C1 segment of cervical spinal cord (tissue), 14 donors: Measurements from ENCODE around the gene BRD4.
"Not testable (repeated sequence)": the region's sequence is repeated elsewhere in the genome, so short reads cannot be mapped to it uniquely, and the experiment has no call there.

Experiments used
- DNase-seq, 14 donors: peaks; one replicate each; lab custom pipeline; 2025; lab: John Stamatoyannopoulos, UW

Gene BRD4

DNA sequence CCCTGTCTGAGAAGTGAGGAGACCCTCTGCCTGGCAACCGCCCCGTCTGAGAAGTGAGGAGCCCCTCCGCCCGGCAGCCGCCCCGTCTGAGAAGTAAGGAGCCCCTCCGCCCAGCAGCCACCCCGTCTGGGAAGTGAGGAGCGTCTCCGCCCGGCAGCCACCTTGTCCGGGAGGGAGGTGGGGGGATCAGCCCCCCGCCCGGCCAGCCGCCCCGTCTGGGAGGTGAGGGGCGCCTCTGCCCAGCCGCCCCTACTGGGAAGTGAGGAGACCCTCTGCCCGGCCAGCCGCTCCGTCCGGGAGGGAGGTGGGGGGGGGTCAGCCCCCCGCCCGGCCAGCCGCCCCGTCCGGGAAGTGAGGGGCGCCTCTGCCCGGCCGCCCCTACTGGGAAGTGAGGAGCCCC, 30.7 kb upstream of the BRD4 start:
- not testable (repeated sequence) for DNase-seq

DNA sequence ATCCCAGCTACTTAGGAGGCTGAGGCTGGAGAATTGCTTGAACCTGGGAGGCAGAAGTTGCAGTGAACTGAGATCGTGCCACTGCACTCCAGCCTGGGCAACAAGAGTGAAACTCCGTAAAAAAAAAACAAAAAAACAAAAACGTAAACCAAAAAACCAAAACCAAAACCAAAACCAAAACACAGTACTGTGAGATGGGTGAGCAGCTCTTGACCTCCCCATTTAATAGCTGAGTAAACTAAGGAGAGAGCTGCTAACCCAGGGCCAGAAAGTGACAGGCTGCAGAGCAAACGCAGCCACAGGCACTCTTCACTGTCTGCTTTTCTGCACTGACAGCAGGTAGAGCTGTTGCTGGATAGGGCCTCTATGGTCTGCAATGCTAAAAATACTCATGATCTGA, 27.7 kb upstream of the BRD4 start:
- not testable (repeated sequence) for DNase-seq

DNA sequence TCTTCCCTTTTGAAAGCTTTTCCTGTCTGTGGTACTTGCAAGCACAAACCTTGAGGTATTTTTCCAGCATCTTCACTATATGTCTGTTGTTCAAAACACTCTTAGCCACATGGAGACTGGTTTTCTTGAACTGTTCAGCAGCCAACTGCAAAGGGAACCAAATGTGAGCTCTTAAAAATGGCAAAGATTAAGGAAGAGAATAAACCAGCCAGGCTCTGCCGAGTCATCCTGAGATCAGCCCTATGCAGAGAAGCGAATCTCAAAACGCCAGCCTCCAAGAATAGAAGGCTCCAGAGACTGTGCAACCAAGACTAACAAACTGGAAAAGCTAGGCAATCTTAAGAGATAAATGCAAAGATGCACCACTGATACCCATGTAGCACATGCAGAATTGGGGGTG, 26.6 kb upstream of the BRD4 start:
- no peak for DNase-seq

DNA sequence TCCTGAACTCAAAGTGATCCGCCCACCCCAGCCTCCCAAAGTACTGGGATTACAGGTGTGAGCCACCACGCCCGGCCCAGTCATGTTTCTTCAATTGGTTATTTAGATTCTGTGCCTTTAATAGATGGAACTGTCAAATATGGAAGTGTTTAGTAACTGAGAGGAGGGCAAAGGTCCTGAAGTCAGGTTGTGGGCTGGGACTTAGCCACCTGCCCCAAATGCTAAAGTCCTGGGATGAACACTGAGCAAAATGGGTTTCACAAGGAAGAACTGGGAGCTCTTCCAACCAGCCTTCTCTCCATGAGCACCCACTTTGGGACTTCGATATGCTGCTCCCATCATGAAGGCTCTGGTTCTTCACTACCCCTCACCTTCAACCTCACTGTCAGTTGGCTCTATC, 25.6 kb upstream of the BRD4 start:
- no peak for DNase-seq

DNA sequence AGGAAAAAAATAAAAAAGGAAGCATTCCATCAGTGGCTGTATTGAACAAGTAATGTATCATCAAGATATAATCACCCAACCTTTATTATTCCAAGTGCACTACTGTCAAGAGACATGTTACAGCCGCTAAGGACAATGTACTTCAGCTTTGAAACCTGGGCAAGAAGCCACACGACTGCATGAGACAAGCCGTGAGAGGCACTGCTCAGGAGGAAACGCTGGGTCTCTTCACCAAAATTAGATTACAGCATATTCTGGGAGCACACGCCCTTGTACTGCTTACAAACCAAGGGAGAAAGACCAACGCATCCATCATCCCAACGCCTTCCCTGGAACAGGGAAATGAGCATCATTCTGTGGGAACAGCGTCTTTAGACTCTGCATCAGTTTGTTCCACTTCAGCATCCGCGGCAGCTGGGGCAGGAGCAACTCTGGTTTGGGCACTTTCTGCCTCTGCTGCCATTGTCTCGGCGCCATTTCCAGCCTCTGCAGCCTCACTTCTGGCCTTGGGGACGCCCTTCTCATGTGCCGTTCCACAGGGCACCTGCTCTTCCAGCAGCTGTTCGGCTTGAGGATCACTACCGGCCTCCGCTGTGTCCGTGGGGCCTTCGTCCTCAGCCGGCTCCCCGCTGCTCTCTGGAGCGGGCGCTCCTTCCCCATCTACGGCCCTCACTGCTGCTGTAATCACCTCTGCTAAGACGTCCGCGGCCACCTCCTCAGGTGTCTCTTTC, 22.4 kb upstream of the BRD4 start:
- no peak for DNase-seq

DNA sequence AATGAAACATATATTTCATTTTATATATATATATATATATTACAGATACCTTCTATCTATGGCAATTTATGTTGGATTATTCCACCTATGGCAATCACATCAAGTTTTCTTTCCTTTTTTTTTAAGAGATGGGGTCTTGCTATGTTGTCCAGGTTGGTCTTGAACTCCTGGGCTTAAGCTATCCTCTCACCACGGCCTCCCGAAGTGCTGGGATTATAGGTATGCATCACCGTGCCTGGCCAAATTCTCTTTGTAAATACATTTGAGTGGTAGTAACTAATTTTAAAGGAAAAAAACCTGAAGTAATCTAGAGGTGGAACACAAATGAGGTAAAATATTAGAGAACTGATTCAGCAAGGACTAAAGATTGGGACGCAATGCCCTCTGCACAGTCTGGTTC, 21.6 kb upstream of the BRD4 start:
- no peak for DNase-seq

DNA sequence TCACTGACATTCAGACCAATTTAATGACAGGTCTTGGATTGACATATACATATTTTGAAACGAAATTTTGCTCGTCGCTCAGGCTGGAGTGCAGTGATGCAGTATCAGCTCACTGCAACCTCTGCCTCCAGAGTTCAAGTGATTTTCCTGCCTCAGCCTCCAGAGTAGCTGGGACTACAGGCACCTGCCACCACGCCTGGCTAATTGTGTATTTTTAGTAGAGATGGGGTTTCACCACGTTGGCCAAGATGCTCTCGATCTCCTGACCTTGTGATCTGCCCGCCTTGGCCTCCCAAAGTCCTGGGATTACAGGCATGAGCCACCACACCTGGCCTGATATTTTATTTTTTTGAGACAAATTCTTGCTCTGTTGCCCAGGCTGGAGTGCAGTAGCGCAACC, 20.2 kb upstream of the BRD4 start:
- DNase-seq, result not testable (repeated sequence)

DNA sequence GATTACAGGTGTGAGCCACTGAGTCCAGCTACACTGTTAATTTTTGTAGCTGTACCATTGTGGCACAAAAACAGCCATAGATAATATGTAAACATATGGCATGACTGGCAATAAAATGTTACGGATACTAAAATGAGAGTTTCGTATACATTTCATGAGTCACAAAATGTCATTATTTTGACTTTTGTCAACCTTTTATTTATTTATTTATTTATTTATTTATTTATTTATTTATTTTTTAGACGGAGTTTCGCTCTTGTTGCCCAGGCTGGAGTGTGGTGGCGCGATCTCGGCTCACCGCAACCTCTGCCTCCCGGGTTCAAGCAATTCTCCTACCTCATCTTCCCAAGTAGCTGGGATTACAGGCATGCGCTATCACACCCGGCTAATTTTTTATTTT, 9.0 kb upstream of the BRD4 start:
- not testable (repeated sequence) for DNase-seq

DNA sequence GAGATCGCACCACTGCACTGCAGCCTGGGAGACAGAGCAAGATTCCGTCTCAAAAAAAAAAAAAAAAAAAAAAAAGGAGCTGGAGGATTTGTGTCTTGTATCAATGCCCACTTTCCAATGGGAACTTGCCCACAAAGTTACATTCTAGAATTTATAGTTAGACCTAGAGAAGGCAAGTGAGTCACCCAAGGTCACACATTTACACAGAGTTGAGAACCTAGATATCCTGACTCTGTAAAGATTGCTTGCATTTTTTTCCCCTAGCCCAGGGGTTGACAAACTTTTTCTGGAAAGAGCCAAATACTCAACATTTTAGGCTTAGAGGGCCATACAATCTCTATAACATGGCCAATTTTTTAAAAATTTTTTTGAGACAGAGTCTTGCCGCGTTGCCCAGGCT, 7.7 kb upstream of the BRD4 start:
- DNase-seq, result no peak

DNA sequence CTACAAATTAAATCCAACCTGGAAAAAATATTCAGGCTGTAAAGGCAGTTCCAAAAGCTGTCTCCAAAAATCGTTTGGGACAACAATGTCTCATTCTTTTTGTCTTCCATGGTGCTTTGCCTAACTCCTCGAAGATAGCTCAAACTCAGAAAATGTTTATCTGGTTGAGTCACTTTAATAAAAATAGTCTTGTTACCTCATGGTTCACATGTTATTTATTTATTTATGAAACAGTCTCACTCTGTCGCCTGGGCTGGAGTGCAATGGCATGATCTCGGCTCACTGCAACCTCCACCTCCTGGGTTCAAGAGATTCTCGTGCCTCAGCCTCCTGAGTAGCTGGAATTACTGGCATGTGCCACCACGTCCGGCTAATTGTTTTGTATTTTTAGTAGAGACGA, 4.9 kb upstream of the BRD4 start:
- DNase-seq, result no peak

DNA sequence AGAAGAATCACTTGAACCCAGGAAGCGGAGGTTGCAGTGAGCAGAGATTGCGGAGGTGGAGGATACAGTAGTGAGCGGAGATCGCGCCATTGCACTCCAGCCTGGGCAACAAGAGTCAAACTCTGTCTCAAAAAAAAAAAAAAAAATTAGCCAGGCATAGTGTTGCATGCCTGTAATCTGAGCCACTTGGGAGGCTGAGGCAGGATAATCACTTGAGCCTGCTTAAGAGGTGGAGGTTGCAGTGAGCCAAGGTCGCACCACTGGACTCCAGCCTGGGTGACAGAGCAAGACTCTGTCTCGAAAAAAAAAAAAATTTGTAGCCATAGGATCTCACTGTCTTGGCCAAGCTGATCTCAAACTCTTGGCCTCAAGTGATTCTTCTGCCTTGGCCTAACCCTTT, 3.7 kb upstream of the BRD4 start:
- DNase-seq, result not testable (repeated sequence)

DNA sequence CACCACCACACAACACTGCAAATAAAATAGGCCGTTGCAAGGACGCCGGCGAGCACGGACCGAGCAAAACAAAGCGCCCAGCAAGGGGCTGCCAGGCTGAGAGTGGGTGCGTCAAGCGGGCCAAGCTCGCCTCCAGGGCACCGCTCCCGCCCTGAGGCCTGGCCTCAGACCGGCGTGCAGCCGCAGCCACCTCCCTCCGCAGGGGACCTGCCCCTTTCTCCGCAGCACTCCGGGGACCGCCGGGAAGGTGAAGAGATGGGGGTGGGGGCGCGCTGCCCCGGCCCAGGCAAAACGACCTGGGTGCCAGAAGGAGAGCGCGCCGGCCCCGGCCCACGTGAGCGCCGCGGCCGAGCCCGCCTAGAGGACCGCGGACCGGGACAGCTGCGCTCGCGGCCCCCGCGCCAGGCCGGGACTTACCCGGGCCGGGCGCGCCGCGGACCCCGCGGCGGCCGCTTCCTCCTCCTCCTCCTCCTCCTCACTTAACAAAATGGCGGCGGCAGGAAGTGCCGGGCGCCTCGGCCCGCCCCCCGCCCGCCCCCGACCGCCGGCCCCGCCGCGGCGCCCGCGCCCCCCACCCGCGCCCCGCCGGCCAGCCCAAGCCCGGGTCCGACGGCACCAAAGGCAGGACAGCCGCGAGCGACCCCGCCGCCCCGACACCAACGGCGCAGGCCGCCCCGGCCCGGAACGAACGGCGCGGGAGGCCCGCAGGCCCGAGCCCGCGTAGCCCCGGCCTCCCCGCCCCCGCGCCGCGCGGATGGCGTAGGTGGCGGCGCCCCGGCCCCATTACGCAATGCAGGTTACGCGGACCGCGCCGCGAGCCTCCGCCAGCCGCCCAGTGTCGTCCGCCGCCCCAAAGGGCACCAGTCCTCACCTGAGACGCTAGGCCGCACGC, 674 bp downstream of the BRD4 start:
- DNase-seq, result peak in 11 of 14 donors; percentile 32 to 81 (median 50)

DNA sequence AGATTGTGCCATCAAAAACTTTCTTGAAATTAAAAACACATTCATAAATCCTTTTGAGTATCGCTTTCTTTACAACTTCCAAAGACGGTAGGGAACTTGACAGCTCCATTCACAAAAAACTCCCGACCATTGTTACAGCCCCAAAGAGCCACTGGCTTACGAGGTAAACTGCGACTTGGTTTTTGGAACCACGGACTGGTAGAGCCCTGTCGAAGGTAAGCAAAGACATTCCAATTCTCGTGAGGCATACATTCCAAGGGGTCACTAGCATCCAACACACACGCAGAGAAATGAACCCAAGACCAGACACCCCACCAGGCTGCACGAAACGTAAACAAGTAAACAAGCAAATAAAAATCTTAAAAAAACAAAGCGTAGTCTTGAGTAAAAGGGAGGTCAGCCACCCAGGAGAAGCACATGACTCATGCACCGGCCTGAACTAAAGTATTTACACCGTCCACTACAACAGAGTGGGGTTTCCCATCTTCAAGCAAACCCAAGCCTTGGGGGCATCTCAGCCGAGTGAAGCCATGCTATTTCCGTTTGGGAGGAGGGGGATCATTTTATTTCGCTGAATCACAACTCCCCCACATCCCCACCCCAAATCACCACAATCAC, 1.4 kb downstream of the BRD4 start:
- peak in 1 of 14 donors; percentile 27 for DNase-seq

DNA sequence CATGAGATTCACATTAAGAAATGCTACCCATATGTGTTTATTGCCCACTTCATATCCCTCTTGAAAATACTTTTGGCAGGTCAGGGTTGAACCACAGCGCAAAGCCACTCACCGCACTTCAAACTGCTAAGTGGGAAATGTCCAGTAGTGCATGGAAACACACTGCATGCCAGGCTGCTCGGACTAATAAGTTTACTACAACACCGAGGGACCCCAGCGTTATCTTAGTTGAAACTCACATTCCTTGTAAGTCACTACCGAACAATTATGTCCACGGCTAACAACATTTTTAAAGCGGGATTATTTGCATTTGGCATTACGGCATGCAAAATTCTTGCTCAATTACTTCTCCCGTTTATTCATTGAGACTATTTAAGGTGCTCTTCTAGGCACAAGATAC, 4.0 kb downstream of the BRD4 start:
- no peak for DNase-seq

DNA sequence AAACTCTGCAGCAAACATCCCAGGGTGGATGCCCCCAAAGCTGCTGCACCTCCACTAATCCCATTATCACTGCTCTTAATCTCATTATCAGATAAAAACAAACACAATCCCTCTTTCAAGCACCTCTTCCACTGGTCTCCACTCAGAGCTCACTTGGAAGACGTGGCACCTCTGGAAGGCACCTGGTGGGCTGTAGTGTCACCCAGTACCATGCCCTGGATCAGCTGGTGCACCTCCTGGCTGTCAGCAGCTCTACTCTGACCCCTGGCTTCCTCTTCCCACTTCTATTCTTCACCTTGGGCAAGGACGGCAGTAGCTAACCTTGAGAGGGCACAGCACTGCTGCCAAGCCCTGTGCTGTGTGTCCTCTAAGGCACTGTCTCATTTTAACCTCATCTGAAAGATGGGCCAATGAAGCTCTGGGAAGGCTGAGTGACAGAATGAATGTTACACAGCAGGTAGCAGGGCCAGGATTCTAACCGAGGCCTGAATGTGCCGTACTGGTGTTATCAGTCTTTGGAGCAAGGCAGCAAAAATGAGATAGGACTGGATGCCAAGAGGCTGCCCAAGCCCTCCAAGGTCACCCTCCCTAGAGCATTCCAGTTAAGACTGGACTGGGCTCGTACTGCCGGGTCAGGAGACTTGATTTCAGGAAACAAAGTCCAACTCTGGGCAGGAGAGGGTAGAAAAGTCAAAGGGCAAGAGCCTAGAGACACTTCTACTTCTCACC, 7.4 kb downstream of the BRD4 start:
- no peak for DNase-seq

DNA sequence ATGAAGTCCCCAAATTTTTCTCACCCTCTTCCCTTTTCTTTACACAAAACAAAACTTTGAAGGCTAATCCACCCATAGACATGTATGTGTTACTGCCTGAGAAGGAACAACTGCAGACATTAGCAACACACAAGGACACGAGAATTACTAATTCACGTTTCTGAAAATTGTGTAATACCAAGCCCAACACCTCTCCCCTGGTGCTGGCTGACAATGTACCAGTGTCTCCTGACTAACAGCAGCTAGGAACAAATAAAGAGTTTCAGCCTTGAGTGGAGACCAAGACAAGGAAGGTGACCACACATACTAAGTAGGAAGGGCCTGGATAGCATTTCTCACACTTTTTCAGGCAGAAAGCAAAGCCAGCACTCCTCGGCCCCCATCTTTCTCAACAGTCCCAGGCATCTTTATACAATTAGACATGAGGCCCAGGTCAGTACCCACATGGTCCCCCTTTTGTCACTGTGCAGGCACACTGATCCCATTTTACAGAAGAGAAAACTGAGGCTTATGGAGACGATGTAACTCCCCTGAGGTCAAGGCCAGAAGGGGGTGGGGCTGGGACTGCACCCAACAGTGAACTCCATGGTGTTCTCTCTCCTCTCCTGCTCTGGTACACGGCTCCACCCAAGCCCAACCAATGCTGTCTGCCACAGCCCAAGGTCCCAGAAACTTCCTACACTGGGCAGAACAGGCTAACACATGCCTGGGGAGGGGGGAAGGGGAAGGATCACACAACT, 8.7 kb downstream of the BRD4 start:
- peak in 1 of 14 donors; percentile 5 for DNase-seq

DNA sequence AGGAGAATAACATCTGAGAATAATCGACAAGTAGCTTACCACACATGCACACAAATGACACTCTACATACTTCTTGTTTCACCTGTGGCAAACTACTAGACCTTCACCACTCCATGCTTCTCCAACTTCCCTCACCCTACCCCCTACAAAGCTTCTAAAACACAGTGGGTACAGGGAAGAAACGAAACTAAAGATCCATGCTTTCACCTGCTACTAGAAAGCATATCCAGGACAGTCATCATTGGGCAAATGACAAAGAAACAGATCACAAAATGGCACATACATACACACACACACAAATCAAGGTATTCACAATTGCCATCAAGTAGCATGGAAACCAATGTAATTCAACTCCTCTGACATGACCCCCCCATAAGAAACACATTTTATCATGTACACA, 10.6 kb downstream of the BRD4 start:
- no peak for DNase-seq

DNA sequence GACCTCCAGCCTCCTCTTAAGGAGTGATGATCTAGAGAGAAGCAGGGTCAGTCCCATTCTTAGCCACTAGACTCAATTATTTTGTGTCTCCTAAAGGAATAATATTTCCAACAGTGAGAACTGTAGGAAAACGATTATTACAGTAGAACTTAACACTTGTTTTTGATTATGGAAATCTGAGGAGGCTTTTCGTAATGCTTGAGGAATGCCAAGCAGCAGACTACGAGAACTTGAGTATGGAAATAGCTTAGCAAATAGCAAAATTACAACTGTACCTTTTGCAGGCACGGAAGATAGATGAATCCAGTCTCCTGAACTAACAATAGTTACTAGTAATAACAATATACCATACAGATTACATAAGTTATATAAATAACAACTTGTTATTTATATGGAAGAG, 12.2 kb downstream of the BRD4 start:
- DNase-seq, result no peak

DNA sequence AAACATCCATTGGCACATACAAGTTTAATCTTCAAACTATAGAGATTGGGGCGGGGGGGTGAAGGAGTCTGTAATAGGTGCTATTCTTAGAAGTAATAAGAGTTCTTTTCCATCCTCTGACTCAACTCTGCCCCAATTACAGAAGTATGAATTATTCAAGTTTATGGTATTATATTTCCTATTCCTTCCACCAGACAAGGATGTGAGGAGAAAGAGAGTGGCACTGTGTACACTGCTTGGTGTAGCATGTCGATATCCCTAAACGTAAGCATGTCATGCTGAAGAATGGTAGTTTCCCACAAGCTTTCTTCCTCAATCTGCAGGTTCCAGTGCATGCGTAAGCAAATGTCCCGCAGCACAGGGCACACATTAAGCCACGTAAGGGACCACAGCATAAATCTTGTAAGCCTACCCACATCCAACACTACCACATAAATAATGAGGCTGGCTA, 14.1 kb downstream of the BRD4 start:
- no peak for DNase-seq

DNA sequence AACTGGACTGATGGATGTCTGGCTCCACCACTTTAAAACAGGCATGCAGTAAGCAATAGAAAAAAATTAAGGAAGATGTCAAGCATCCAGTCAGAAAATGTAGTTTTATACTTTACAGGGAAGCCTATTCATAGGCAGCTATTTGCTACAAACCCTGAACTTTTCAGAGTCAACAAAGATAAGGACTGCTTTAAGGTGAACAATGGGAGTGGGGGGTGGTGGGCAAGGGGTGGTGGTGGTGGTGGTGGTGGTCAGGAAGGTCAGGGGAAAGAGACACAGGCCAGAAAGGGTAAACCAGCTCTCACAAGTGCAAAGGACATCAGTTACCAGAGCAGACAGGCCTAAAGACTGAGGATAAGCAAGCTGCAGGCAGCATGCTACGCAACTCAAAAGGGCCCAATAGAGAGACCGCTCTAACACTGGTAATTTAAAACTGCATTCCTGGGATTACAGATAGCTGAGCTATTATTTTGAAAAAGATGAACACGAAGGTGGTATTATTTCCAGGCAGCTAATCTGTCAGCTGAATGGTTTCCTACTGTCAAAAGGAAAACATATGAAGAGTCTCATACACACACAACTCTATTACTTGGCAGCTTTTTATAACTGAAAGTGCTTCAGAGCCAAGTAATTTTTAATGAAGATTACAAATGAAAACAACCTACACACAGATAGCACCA, 14.8 kb downstream of the BRD4 start:
- DNase-seq, result no peak

DNA sequence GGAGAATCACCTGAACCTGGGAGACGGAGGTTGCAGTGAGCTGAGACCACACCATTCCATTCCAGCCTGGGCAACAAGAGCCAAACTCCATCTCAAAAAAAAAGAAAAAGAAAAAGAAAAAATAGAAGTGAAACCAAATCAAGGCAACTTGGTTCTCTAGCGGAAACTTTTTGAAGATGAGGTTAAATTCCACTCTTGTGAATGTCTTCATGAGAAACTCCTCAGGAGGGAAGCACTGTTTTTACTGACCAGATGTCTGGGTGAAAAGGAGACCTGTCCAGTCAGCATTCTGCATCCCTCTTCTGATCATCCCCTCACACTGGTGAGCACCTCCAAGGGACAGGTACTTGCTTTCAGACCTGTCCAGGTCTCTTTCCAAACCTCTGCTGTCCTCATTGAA, 15.8 kb downstream of the BRD4 start:
- DNase-seq, result no peak
